Peyer's patch (tissue), 4 donors: ENCODE measurements around the gene CARMIL1. TPM values are rescaled to one million over a fixed set of nuclear protein-coding genes. Genes with fewer than 3 reads are reported as not detected.
A peak's percentile ranks its signal among the peaks of the same experiment; 100 is the strongest.

Experiments used
- DNase-seq, 3 donors: peaks; one replicate each; pipeline ENCODE4 v3.0.0-alpha.2; 2017 to 2019
- H3K27ac ChIP-seq, 4 donors: fragments of 200-600 bp; sonication (generic); one replicate each; pipeline ENCODE4 v1.5.1; 2016 to 2019
- H3K27me3 ChIP-seq, 2 donors: fragments of 200-600 bp; sonication (generic); one replicate each; pipeline ENCODE4 v1.5.1; 2019
- H3K36me3 ChIP-seq, 3 donors: fragments of 200-600 bp; sonication (generic); one replicate each; pipeline ENCODE4 v1.5.1; 2016 to 2019
- H3K4me1 ChIP-seq, 4 donors: fragments of 200-600 bp; sonication (generic); one replicate each; pipeline ENCODE4 v1.5.1; 2016 to 2019
- H3K4me3 ChIP-seq, 4 donors: fragments of 200-600 bp; sonication (generic); 1 replicate in 3 of 4; 2 replicates in 1 of 4; pipeline ENCODE4 v1.5.1; 2016 to 2019; ENCODE audit warnings: mild to moderate bottlenecking in 1 of 4
- H3K9me3 ChIP-seq, 4 donors: fragments of 200-600 bp; sonication (generic); one replicate each; pipeline ENCODE4 v1.5.1; 2016 to 2019; ENCODE audit warnings: mild to moderate bottlenecking in 1 of 4
- POLR2A ChIP-seq, 2 donors: fragments of 450-650 bp; IDR thresholded peaks; one replicate each; pipeline ENCODE4 v1.5.1; 2017; ENCODE audit warnings: antibody characterized with exemption in 2 of 2, mild to moderate bottlenecking in 2 of 2, moderate library complexity in 2 of 2
- total RNA-seq, 4 donors: library from RNA; depleted of rRNA; stranded (reverse); fragments of >200 nt; gene quantifications; one replicate each; pipeline ENCODE4 v1.1.0, GENCODE V29; 2016
- TF ChIP-seq, protein P1 (sequence below), 6 experiments: fragments of 450-650 bp in 4 of 6; fragments of 200-600 bp in 2 of 6; sonication (generic) in 1 of 6; IDR thresholded peaks; one replicate each; pipeline ENCODE4 v1.5.1; 2017 to 2019; ENCODE audit warnings: antibody characterized with exemption in 6 of 6, mild to moderate bottlenecking in 3 of 6, moderate library complexity in 1 of 6

CARMIL1 gene
- total RNA-seq, 4 donors from 2014 or later = 75.1 to 107 (median 85.7) TPM

DNA sequence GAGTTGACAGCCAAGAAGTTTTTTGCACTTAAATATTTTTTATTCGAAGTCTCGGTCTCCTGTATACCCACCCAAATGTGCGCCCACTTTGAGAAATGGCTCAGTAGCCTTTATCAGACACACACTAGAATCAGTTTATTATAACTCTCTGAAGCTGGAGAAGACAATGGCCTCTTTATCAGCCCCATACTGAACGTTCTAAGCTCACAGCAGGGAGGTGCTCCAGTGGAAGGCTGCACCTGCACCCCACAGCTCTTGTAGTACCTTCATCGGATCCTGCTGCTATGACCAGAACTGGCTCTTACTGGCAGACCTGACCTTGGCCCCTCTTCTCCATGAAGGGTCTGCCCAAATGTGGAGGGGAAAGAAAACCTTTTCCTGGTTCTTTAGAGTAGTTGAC lies 207.8 kb downstream of the CARMIL1 start:
- Histone ChIP-seq H3K4me3 (no peak overlapping the region), H3K27ac (no peak overlapping the region), H3K9me3 (no peaks in the 10 kb centered on the region), H3K27me3 (no peaks in the 10 kb centered on the region), H3K4me1 (no peaks in the 10 kb centered on the region), H3K36me3 (peaks cover 0 to 26% (median 0%) of the 10 kb centered on the region in 3 donors)
- TF ChIP-seq POLR2A (IDR thresholded peaks at IDR 0.05) = no peak
- TF ChIP-seq, protein P1, sequence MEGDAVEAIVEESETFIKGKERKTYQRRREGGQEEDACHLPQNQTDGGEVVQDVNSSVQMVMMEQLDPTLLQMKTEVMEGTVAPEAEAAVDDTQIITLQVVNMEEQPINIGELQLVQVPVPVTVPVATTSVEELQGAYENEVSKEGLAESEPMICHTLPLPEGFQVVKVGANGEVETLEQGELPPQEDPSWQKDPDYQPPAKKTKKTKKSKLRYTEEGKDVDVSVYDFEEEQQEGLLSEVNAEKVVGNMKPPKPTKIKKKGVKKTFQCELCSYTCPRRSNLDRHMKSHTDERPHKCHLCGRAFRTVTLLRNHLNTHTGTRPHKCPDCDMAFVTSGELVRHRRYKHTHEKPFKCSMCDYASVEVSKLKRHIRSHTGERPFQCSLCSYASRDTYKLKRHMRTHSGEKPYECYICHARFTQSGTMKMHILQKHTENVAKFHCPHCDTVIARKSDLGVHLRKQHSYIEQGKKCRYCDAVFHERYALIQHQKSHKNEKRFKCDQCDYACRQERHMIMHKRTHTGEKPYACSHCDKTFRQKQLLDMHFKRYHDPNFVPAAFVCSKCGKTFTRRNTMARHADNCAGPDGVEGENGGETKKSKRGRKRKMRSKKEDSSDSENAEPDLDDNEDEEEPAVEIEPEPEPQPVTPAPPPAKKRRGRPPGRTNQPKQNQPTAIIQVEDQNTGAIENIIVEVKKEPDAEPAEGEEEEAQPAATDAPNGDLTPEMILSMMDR (IDR thresholded peaks at IDR 0.05) = no peak
- DNase-seq = no peak

DNA sequence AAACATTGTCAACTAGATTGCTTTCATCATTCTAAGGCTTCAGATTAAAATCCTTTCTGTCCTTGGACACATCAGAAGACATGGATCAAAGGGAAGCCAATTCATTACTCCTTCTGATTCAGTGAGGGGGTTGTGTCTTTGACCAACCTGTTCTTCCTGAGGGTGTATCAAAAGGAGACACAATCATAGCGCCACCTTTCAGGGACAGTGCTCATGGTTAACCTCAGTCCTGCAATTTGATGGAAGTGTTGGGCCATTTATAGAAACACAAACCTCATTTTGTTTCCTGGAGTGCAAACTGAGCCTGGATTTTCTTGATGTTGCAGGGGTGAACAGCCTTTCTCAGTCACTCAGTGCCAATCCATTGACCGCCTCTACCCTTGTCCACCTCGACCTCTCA lies 209.0 kb downstream of the CARMIL1 start:
- Histone ChIP-seq H3K4me3 (no peak overlapping the region), H3K27me3 (no peaks in the 10 kb centered on the region), H3K27ac (no peak overlapping the region), H3K36me3 (peaks cover 0 to 19% (median 0%) of the 10 kb centered on the region in 3 donors), H3K4me1 (no peaks in the 10 kb centered on the region), H3K9me3 (no peaks in the 10 kb centered on the region)
- no peak for TF ChIP-seq POLR2A (IDR thresholded peaks at IDR 0.05)
- TF ChIP-seq, protein P1 (IDR thresholded peaks at IDR 0.05) = no peak
- no peak for DNase-seq

DNA sequence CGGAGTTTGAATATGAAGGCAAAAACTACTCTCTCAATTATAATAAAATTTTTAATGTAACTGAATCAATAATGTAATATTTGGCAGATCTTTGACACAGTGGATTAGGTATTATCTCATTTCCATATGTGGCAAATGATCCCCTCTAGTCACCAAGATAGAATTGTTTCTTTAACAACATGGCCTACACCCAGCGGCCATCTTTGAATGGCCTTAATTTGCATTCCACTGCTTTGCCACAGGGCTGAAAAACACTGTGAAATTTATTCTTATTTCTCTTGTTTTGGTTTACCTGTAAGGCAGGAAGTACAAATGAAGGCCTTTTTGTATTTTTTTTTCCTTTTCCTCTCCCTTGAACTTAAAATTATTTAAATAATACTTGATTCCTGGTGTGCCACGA lies 210.2 kb downstream of the CARMIL1 start:
- TF ChIP-seq, protein P1 (IDR thresholded peaks at IDR 0.05) = no peak
- TF ChIP-seq POLR2A (IDR thresholded peaks at IDR 0.05) = no peak
- Histone ChIP-seq H3K4me3 (no peak overlapping the region), H3K36me3 (peaks cover 0 to 9% (median 0%) of the 10 kb centered on the region in 3 donors), H3K27ac (no peak overlapping the region), H3K27me3 (no peaks in the 10 kb centered on the region), H3K4me1 (no peaks in the 10 kb centered on the region), H3K9me3 (no peaks in the 10 kb centered on the region)
- DNase-seq = no peak

DNA sequence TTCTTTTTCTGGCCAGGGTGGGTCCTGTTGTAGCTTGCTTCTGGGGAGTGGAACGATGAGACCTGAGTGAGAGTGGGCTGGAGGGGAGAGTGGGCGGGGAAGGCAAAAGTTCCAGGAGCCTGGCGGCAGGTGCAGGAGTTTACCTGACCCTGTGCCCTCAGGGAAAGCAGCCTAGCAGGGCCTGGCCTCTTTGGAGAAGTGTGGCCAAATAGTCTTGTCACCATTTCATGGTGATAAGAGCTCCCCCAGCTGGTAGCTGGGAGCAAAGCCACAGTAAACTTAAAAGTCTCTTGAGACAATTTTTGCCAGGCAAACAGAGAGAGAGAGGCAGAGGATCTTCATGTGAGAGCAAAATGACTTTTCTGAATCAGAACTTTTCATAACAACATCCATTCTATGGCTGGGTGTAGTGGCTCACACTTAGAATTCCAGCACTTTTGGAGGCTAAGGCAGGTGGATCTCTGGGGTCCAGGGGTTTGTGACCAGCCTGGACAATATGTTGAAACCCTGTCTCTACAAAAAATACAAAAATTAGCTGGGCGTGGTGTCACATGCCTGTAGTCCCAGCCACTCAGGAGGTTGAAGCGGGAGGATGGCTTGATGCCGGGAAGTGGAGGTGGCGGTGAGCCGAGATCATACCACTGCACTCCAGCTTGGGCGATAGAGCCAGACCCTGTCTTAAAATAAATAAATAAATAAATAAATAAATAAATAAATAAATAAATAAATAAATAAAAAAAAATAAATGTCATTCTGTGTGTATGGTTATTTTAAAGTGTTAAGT lies 211.0 kb downstream of the CARMIL1 start:
- TF ChIP-seq, protein P1 (IDR thresholded peaks at IDR 0.05) = peak; percentile 57 to 93 (median 86)
- no peak for TF ChIP-seq POLR2A (IDR thresholded peaks at IDR 0.05)
- peak; percentile 66 to 91 (median 69) for DNase-seq
- H3K9me3 ChIP-seq = no peaks in the 10 kb centered on the region
- H3K27me3 ChIP-seq = no peaks in the 10 kb centered on the region
- H3K27ac ChIP-seq = no peak overlapping the region
- no peaks in the 10 kb centered on the region for H3K4me1 ChIP-seq
- H3K4me3 ChIP-seq = no peak overlapping the region
- peaks cover 0 to 13% (median 0%) of the 10 kb centered on the region in 3 donors for H3K36me3 ChIP-seq

DNA sequence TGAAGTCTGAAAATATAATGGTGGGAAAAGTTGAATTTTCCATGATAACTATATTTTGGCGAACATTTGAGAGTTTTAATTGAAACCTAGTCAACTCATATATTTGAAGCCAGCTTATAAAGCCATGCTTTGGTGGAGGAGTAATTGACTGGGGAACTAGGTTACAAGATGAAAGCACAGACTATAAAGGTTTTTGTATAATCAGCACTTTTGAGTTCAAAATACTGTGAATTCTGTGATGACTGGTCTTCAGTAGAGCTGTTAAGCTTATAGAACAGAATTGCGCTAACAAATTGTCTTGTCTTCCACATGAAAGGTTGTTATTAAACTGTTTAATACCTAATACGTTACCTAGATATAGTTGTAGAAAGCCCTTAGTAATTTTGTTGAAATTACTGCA lies 213.8 kb downstream of the CARMIL1 start:
- DNase-seq = no peak
- Histone ChIP-seq H3K36me3 (peaks cover 0 to 14% (median 0%) of the 10 kb centered on the region in 3 donors), H3K9me3 (no peaks in the 10 kb centered on the region), H3K4me1 (no peaks in the 10 kb centered on the region), H3K27me3 (no peaks in the 10 kb centered on the region), H3K4me3 (no peak overlapping the region), H3K27ac (no peak overlapping the region)
- no peak for TF ChIP-seq POLR2A (IDR thresholded peaks at IDR 0.05)
- TF ChIP-seq, protein P1 (IDR thresholded peaks at IDR 0.05) = no peak
